ENCODE measurements around the gene NCBP3. TPM values are rescaled to one million over a fixed set of nuclear protein-coding genes. Genes with fewer than 3 reads are reported as not detected.

The NCBP3 gene
- total RNA-seq, 1 donor from 2014 or later = 133 TPM

GRCh38 chr17:3867106-3867505 is 21.1 kb upstream of the NCBP3 start:
- no peaks in the 10 kb centered on the region for H3K36me3 Mint-ChIP-seq (ENCODE audit: unreplicated experiment)
- H3K4me1 Mint-ChIP-seq (ENCODE audit: low read depth, unreplicated experiment) = peaks cover 12% of the 10 kb centered on the region
- no peak for TF ChIP-seq CTCF (IDR thresholded peaks at IDR 0.05; ENCODE audit: partially characterized antibody, unreplicated experiment)
- peaks cover 5% of the 10 kb centered on the region for H3K27me3 Mint-ChIP-seq (ENCODE audit: unreplicated experiment)
- H3K27ac Mint-ChIP-seq (ENCODE audit: unreplicated experiment) = peak overlapping the region; percentile 68
- H3K9me3 Mint-ChIP-seq (ENCODE audit: unreplicated experiment) = peaks cover 7% of the 10 kb centered on the region
- peak overlapping the region; percentile 58 for H3K4me3 Mint-ChIP-seq (ENCODE audit: unreplicated experiment)
- DNase-seq = no peak

GRCh38 chr17:3866276-3866675 is 20.2 kb upstream of the NCBP3 start:
- H3K4me3 Mint-ChIP-seq (ENCODE audit: unreplicated experiment) = no peak overlapping the region
- TF ChIP-seq CTCF (IDR thresholded peaks at IDR 0.05; ENCODE audit: partially characterized antibody, unreplicated experiment) = no peak
- DNase-seq = no peak
- H3K9me3 Mint-ChIP-seq (ENCODE audit: unreplicated experiment) = peaks cover 7% of the 10 kb centered on the region
- no peak overlapping the region for H3K27ac Mint-ChIP-seq (ENCODE audit: unreplicated experiment)
- peaks cover 14% of the 10 kb centered on the region for H3K4me1 Mint-ChIP-seq (ENCODE audit: low read depth, unreplicated experiment)
- H3K27me3 Mint-ChIP-seq (ENCODE audit: unreplicated experiment) = peaks cover 5% of the 10 kb centered on the region
- no peaks in the 10 kb centered on the region for H3K36me3 Mint-ChIP-seq (ENCODE audit: unreplicated experiment)

DNA sequence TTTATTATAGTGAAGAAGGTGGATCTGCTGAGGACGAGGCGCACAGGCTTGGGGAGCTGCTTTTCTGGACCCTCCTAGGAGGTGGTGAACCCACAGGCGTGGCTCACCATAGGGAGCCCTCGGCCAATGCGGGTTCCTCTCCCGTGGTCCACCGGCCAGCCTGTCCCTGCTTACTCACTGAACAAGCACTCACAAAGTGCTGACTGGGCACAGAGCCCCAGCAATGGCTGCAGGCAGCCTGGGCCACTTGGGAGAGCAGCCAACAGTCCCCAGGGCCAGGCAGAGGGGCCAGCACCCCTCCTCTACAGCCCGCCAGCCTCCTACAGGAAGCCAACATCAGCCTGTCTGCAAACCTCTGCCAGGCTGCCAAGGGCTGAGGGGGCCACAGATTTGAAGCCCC is 19.1 kb upstream of the NCBP3 start:
- Mint-ChIP-seq H3K4me3 (ENCODE audit: unreplicated experiment) (no peak overlapping the region), H3K36me3 (ENCODE audit: unreplicated experiment) (no peaks in the 10 kb centered on the region), H3K27me3 (ENCODE audit: unreplicated experiment) (peaks cover 5% of the 10 kb centered on the region), H3K27ac (ENCODE audit: unreplicated experiment) (peak overlapping the region; percentile 17), H3K9me3 (ENCODE audit: unreplicated experiment) (peaks cover 7% of the 10 kb centered on the region), H3K4me1 (ENCODE audit: low read depth, unreplicated experiment) (peaks cover 16% of the 10 kb centered on the region)
- no peak for DNase-seq
- TF ChIP-seq CTCF (IDR thresholded peaks at IDR 0.05; ENCODE audit: partially characterized antibody, unreplicated experiment) = no peak

DNA sequence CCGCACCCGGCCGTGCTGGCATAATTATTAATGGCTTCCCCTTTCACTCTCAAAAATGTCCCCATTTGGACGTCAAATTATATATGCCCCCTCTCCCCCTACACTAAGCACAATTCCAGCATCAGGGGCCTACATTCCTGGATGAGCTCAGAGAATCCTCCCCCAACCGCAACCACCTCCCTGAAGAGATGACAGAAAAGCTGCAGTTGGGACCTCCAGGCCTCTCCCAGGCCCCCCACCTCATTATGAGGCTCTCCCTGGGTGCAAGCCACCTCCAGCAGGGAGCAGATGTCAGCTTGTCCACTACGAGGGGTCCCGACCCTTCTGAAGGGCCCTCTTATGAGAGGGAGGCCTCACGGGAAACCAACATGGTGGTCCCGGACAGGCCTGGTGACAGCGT is 18.5 kb upstream of the NCBP3 start:
- Mint-ChIP-seq H3K27ac (ENCODE audit: unreplicated experiment) (peak overlapping the region; percentile 68), H3K9me3 (ENCODE audit: unreplicated experiment) (peaks cover 5% of the 10 kb centered on the region), H3K4me1 (ENCODE audit: low read depth, unreplicated experiment) (peaks cover 16% of the 10 kb centered on the region), H3K36me3 (ENCODE audit: unreplicated experiment) (no peaks in the 10 kb centered on the region), H3K4me3 (ENCODE audit: unreplicated experiment) (peak overlapping the region; percentile 15), H3K27me3 (ENCODE audit: unreplicated experiment) (peaks cover 5% of the 10 kb centered on the region)
- DNase-seq = no peak
- no peak for TF ChIP-seq CTCF (IDR thresholded peaks at IDR 0.05; ENCODE audit: partially characterized antibody, unreplicated experiment)

DNA sequence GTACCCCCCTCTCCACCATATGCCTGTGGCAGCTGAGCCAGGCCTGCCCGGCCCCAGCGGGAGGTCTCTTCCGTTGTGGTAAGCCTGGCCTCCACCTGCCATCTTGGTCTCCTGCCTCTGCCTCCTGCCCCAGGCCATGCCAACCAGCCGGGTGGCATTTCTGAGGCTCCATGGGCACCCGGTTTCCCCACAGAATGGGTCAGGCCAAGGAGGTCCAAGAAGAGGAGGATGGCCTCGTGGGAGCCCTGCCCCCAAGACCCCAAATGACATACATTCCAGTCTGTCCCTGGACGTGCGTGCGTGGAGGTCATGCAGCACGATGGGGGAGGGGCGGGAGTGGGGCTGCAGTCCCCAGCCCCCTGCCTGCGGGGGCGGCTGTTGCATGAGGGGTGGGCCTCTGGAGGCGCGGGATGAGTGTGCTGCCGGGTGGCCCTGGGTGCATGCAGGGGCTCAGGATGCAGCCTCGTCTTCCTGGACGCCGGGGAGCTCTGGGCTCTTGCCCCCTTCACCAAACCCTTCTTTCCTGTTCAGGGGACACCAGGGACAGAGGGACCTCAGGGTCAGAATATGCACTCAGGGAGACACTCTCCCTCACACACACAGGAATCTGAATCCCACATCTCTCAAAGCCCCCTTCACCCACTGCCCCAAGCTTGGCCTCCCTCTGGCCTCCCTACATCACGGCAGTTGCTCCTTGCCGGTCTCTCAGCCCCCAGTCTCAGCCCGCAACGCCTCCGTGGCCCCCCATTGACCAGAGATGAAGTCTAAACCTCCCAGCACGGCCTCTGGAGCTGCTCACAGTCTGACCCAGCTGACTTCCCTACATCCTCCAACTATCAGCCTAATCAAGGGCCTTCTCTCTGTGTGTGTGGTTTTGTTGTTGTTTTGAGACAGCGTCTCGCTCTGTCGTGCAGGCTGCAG is 16.0 kb upstream of the NCBP3 start:
- no peak for DNase-seq
- peaks cover 5% of the 10 kb centered on the region for H3K27me3 Mint-ChIP-seq (ENCODE audit: unreplicated experiment)
- H3K27ac Mint-ChIP-seq (ENCODE audit: unreplicated experiment) = peak overlapping the region; percentile 76
- peaks cover 5% of the 10 kb centered on the region for H3K9me3 Mint-ChIP-seq (ENCODE audit: unreplicated experiment)
- no peak overlapping the region for H3K4me3 Mint-ChIP-seq (ENCODE audit: unreplicated experiment)
- H3K4me1 Mint-ChIP-seq (ENCODE audit: low read depth, unreplicated experiment) = peaks cover 7% of the 10 kb centered on the region
- no peaks in the 10 kb centered on the region for H3K36me3 Mint-ChIP-seq (ENCODE audit: unreplicated experiment)
- no peak for TF ChIP-seq CTCF (IDR thresholded peaks at IDR 0.05; ENCODE audit: partially characterized antibody, unreplicated experiment)

Data from glutamatergic neuron (in vitro differentiated cells).